Vagina (tissue), 2 donors: ENCODE data around the gene ADGRF5.

Experiments
- CTCF ChIP-seq, 3 experiments: fragments of 450-650 bp in 2 of 3; fragments of 200-600 bp in 1 of 3; sonication (generic) in 1 of 3; IDR thresholded peaks; one replicate each; pipeline ENCODE4 v1.5.1; 2017 to 2019; ENCODE audit warnings: antibody characterized with exemption in 3 of 3, mild to moderate bottlenecking in 2 of 3, moderate library complexity in 2 of 3
- POLR2A ChIP-seq, 2 donors: fragments of 450-650 bp; IDR thresholded peaks; one replicate each; pipeline ENCODE4 v1.6.1; 2017; ENCODE audit warnings: antibody characterized with exemption in 2 of 2, mild to moderate bottlenecking in 2 of 2, moderate library complexity in 2 of 2
- POLR2AphosphoS5 ChIP-seq, 2 donors: sonication (generic); formaldehyde crosslinking; IDR thresholded peaks; one replicate each; pipeline ENCODE4 v1.9.0; 2017; ENCODE audit warnings: antibody characterized with exemption in 2 of 2, mild to moderate bottlenecking in 2 of 2, low read depth in 1 of 2; ENCODE audit not compliant: insufficient read depth in 1 of 2

GRCh38 chr6:46954837-46955451 lies 33.2 kb upstream of the ADGRF5 start:
- no peak for TF ChIP-seq CTCF (IDR thresholded peaks at IDR 0.05)
- no peak for TF ChIP-seq POLR2AphosphoS5 (IDR thresholded peaks at IDR 0.05; ENCODE audit: insufficient read depth in 1 of 2, low read depth in 1 of 2)
- TF ChIP-seq POLR2A (IDR thresholded peaks at IDR 0.05): no peak
